ENCODE measurements around the gene BEST4.

DNA sequence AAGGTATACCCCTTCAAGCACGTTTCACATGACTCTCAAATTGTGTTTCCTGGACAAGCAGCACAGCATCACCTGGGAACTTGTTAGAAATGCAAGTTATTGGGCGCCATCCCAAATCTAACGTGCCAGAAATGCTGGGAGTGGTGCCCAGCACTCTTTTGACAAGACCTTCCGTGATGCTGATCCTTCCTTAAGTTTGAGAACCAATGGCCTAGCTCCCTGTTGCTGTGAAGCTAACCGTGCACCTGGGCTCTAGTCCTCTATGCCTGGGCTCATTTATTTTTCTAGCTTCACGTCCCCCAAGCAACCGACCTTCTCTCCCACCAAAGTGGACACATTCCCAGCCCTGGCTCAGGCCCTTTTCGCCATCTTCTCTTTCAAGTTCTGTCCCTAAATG is 4.3 kb downstream of the BEST4 start:
- TF ChIP-seq CTCF (IDR thresholded peaks at IDR 0.05 in 4 of 5, conservative IDR thresholded peaks at IDR 0.05 in 1 of 5) (no peak), POLR2A (IDR thresholded peaks at IDR 0.05) (no peak)
